EH (cell line): ENCODE results near the gene CUL5.
"Not testable (repeated sequence)": the region's sequence is repeated elsewhere in the genome, so short reads cannot be mapped to it uniquely, and the experiment has no call there.

Experiments used
- DNase-seq: peaks from one replicate; pipeline ENCODE4 v3.0.0-alpha.2; 2015; ENCODE audit warnings: low read depth

CUL5 gene

DNA sequence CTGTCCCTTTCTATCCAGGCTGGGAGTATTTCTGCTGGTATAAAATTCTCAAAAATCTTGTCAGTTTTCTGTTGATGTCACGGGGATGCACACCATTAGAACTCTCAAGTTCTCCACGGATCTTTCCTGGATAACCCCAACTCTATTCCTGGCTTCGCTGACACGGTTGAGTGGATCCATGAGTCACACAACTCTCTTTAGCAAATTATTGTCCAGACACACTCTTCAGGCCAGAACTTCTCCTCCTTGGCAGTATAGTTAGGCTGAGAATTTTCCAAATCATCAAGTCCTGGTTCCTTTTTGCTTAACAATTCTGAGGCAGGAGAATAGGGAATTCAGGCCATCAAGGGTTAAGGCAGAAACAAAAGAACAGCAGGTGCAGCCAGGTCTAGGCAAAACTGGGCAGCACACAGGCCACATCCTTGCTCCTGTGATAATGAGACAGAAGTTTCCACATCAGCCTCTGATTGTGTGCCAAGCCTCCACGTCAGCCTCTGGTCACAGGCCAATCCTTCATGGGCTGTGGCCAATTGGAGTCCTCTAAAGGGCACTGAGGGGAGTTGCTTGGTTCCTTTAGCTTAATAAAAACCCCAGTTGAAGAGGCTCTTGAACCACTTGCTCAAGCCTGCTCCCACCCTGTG lies 106.9 kb downstream of the CUL5 start:
- peak; percentile 85 for DNase-seq

DNA sequence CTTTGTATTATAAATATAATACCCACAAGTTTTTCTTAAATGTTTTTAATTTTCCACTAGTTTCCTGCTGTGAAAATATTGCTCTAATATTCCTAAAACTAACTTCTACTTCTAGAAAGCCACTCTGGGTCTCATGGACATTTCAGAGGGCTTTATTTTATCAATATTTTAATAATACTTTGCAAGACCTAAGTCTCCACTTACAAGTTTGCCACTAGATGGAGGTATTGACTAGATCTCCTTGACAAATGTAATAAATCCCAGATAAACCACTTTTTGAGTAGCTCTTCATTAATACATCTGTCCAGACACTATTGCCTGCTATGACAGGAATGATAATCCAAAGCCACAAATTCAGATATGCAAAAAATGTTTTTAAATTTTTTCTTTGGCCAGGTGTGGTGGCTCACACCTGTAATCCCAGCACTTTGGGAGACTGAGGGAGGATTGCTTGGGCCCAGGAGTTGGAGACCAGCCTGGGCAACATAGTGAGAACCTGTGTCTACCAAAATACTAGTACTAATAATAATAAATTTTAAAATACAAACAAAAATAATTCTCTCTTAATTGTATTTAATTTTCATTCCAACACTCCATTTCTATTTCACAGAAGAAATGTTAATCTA lies 109.2 kb downstream of the CUL5 start:
- DNase-seq = peak; percentile 63

DNA sequence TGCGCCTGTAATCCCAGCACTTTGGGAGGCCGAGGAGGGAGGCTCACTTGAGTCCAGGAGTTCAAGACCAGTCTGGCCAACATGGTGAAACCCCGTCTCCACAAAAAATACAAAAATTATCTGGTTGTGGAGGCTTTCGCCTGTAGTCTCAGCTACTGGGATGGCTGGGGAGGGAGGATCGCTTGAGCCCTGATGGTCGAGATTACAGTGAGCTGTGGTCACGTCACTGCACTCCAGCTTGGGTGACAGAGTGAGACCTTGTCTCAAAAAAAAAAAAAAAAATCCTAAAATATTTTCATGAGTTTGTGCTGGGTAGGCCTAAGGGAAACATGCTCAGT lies 112.2 kb downstream of the CUL5 start:
- DNase-seq = not testable (repeated sequence)

DNA sequence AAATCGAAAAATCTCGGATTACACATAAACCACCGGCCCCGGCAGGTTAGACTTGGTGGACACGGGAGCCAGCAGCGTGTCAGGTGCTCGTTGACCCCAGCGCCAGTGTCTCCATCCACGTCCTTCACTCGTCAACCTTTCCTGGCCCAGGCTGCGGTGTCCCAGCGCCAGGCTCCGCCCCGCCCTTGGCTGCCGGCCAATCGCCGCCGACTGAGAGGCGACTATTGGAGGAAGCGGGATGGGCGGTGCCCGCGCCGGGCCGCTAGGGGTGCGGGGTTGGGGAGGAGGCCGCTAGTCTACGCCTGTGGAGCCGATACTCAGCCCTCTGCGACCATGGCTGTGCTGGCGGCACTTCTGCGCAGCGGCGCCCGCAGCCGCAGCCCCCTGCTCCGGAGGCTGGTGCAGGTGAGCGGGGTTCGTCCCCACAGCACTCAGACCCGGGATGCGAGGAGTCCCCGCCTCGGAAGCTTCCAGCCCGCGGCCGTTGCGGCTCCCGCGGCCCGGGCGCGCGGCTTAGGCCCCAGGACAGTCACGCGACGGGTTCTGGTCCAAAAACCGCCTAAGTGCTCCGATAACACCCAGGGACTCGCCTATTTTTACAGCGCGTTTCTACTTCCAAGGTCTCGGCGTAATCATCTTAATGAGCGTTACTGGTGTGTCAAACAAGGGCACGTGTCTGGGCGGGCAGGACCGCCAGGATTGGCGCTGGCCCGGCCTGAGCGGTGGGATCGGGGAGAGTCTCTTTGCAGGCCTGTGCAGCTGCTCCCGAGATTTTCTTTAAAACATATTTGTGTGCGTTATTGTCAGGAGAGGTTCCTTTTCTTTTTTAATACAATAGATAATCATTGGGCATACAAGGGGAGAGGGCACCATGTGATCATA lies 112.8 kb downstream of the CUL5 start, which contains the start of gene ACAT1:
Gene ACAT1, plus strand, starts transcription at position 294 of the 882 bp plus-strand sequence. Its CDS starts 40 bp downstream, at position 334.
- DNase-seq = peak; percentile 90

DNA sequence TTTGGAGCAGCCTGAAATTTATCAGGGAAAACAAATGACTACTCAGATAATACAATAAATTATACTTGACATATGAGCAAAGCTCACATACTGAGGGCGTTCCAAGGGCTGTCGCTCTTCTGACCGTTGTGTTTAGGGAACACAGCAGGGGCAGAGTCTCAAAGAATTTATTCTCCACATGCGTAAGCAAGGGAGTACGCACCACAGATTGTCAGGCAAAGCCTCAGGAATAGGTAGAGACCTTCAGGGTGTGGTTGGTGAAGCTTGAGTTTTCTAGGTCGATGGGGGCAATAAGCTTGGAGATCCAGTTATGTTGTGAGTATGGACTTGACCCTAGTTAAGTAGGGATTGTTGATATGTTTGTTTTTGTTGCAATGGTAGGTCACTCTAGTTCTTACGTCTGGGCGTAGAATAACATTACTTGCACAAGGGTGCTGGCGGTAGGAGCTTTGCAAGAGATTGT lies 113.5 kb downstream of the CUL5 start:
- peak; percentile 33 for DNase-seq

DNA sequence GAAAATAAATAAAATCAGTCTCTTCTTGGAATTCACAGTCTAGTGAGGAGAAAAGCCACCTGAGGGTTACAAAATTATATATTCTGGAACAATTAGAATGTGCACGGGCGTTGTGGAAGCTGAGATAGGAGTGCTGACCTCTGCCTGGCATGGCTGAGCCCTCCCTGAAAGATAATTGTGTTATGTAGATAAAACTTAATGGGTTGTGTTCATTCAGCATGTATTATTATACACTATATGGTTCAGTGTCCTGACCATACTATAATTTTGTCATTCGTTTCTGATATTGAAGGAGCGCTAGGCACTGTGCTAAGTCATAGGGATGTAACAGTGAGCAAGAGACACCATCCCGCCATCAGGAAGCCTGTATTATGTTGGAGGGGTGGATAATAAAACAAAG lies 116.4 kb downstream of the CUL5 start:
- no peak for DNase-seq

DNA sequence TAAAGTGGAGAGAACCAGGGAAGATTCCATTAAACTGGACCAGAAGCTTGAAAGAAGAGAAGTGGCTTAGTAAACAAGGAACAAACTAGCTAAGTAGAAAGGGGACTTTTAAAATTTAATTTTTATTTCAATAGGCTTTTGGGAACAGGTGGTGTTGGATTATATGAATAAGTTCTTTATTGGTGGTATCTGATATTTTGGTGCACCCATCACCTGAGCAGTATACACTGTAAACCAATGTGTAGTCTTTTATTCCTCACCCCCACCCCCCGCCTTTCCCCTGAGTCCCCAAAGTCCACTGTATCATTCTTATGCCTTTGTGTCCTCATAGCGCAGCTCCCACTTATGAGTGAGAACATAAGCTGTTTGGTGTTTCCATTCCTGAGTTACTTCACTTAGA lies 120.1 kb downstream of the CUL5 start:
- DNase-seq = no peak

DNA sequence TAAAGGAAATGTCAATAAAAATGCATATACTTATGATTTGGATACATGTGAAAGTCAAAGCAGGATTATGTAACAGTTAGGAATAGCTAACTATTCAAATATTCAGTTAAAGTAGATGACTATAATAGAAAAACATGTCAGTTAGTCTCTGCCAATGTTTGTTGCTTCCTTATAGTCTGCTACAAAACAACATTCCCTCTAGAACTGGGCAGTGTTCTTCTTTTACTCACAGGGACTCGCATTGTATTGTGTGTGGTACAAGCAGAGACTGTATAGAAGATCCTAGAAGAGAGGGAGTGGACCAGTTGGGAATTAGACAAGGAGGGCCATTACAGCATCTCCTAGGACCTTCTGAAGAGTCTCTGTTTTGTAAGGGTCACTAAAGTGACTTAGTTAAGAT lies 123.3 kb downstream of the CUL5 start:
- peak; percentile 22 for DNase-seq

DNA sequence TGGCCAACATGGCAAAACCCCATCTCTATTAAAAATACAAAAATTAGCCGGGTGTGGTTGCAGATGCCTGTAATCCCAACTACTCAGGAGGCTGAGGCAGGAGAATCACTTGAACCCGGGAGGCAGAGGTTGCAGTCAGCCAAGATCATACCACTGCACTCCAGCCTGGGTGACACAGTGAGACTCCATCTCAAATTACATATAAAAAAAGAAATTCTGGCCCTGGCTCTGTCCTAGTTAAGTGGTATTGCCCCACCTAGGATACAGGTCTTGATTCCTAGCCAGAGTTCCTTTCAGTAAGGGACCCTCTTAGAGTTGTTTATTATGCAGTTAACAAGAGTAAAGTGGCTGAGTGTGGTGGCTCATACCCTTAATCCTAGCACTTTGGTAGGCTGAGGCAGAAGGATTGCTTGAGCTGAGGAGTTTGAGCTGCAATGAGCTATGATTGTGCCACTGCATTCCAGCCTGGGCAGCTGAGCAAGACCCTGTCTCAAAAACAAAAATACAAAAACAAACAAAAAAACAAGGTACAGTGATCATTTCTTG lies 124.4 kb downstream of the CUL5 start:
- DNase-seq = not testable (repeated sequence)

DNA sequence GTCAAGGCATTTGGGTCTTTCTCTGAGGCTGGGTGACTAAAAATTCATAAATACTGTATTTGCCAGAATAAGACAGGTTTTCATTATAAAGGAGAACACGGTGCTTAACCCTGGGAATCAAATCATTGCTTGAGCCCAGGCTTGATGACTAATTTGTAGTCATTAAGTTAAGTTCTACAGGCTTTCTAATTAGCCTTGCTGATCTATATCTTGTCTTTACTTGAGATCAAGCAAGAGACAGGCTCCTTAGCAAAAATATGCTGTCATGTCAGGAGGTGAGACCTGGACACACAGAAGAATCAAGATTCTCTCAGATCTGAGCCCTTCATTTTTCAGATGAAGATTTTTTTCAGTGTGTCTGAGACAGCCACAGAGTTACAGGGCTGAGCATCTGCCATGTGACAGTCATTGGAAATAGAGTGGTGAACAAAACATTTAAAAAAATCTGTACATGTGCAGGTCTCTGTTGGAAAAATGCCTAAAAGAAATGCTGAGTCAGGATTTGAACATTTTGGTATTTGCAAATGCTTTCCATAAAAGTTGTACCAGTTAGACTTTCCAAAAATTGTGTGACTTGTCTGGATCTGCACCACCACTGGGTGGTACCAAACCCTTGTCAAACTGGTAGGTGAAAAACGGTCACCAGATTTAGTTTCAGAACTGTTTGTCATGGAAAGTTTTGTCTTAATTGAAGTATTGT lies 127.3 kb downstream of the CUL5 start:
- peak; percentile 34 for DNase-seq

DNA sequence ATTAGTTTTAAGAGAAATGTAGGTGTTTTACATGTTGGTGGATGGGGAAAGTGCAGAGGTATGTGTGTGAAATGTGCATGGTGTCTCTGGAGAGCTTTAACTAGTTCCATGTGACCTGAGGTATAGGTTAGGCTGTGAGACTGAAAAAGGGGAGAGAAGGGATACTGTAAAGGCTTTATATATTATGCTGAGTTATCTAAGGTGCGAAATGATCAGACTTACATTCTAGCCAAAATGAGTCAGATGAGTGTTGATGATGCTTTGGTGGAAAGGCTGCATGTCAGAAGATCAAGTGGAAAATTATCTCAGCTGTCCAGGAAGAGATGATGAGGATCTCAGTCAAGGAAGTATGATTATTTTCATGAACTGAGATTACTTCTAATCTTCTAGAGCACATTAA lies 128.5 kb downstream of the CUL5 start:
- no peak for DNase-seq

DNA sequence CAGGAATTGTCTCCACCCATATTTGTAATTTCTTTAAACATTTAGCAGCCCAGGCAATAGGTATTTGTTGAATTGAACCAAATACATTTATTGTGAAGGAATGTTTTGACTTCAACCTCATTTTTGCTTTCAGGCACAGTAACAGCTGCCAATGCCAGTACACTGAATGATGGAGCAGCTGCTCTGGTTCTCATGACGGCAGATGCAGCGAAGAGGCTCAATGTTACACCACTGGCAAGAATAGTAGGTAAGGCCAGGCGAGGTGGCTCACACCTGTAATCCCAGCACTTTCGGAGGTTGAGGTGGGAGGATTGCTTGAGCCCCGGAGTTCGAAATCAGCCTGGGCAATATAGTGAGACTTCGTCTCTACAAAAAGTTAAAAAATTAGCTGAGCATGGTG lies 133.6 kb downstream of the CUL5 start:
- DNase-seq = no peak

DNA sequence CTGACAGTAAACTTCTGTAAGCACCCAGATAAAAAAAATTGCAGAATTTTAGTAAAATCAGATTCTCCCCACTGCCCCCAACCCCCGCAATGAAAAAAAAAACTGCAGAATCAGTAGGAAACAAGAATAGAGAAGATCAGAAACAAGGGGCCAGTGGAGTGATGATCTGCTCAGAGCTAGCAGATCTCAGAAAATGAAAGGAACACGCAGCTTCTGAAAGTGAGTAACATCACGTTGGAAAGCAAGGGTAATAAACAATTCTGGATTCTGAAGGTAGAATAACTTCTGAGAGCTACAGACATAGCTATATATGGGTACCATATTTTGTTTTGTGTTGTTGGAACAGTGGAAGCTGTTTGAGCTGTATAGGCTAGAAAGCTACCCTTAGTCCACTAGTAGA lies 135.9 kb downstream of the CUL5 start:
- DNase-seq = no peak

DNA sequence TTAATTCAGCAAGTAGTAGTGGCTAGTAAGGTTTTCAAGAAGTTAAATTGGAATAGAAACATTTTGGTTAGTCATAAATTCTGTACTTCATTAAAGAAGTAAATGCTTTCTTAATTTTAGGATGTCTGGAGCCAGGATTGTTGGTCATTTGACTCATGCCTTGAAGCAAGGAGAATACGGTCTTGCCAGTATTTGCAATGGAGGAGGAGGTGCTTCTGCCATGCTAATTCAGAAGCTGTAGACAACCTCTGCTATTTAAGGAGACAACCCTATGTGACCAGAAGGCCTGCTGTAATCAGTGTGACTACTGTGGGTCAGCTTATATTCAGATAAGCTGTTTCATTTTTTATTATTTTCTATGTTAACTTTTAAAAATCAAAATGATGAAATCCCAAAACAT lies 138.5 kb downstream of the CUL5 start:
- peak; percentile 6 for DNase-seq

DNA sequence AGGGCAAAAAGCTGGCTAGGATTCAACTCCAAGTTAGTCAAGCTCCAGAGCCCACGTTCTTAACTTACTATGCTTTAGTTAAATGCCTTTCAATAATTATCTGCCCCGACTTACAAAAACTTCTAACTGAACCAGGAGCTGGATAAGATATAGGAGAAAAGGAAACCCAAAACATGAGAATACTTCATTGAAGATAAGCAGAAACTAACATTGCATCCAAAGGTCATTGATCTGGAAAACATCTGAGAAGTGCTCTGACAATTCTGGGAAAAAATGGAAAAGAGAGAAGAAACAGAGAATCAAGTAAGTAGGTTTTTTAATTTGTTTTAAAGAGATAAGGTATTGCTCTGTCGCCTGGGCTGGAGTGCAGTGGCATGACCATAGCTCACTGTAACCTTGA lies 139.9 kb downstream of the CUL5 start:
- no peak for DNase-seq

DNA sequence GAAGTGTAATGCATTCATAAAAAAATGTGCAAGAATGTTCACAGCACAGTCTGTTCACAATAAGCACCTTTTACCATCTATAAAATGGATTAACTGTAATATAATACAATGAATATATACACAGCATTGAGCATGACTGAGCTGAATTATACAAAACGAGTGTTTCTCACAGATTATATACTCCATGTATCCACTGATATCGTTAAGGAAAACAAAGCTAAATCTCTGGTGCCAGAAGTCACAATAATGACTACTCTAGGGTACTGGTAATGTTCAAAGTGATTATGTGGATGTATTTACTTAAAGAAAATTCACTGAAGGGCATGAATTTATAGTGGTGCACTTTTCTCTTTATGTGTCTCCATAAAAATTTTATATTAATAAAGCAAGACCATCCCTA lies 145.9 kb downstream of the CUL5 start:
- no peak for DNase-seq
